T-helper 1 cell treated with Interleukin-12 subunit alpha and Interleukin-12 subunit beta and Interleukin-4 antibody, amounts not matched to agents 30 μg/mL and 1 μg/mL, for 36 hours (primary cell): ENCODE data around the gene LRRC55.
"Not testable (repeated sequence)": the region's sequence is repeated elsewhere in the genome, so short reads cannot be mapped to it uniquely, and the experiment has no call there.

ENCODE experiments used
- H3K27ac Mint-ChIP-seq: one replicate; pipeline ENCODE4 v1.8.0; 2021; ENCODE audit warnings: mild to moderate bottlenecking, mixed read lengths
- H3K27me3 Mint-ChIP-seq: one replicate; pipeline ENCODE4 v1.8.0; 2021; ENCODE audit warnings: low read depth, mixed read lengths
- H3K36me3 Mint-ChIP-seq: one replicate; pipeline ENCODE4 v1.8.0; 2021; ENCODE audit warnings: low read depth, mixed read lengths
- H3K4me1 Mint-ChIP-seq: one replicate; pipeline ENCODE4 v1.8.0; 2021; ENCODE audit warnings: low read depth, mixed read lengths
- H3K4me3 Mint-ChIP-seq: one replicate; pipeline ENCODE4 v1.8.0; 2021; ENCODE audit warnings: mild to moderate bottlenecking, moderate library complexity, mixed read lengths
- H3K9me3 Mint-ChIP-seq: one replicate; pipeline ENCODE4 v1.8.0; 2021; ENCODE audit warnings: mixed read lengths

LRRC55 gene

GRCh38 chr11:57155400-57155799 is 26.4 kb upstream of the LRRC55 start:
- no peaks in the 10 kb centered on the region for H3K4me1 Mint-ChIP-seq
- H3K27me3 Mint-ChIP-seq, result peaks cover 9% of the 10 kb centered on the region
- no peak overlapping the region for H3K4me3 Mint-ChIP-seq
- no peaks in the 10 kb centered on the region for H3K9me3 Mint-ChIP-seq
- no peaks in the 10 kb centered on the region for H3K36me3 Mint-ChIP-seq
- H3K27ac Mint-ChIP-seq, result no peak overlapping the region

- peaks cover 9% of the 10 kb centered on the region for H3K27me3 Mint-ChIP-seq
- H3K4me1 Mint-ChIP-seq, result no peaks in the 10 kb centered on the region
- no peak overlapping the region for H3K27ac Mint-ChIP-seq
- H3K36me3 Mint-ChIP-seq, result no peaks in the 10 kb centered on the region
- no peak overlapping the region for H3K4me3 Mint-ChIP-seq
- no peaks in the 10 kb centered on the region for H3K9me3 Mint-ChIP-seq
Measured at GRCh38 chr11:57155838-57156607, 25.7 kb upstream of the LRRC55 start.

- Mint-ChIP-seq H3K4me1 (no peaks in the 10 kb centered on the region), H3K36me3 (no peaks in the 10 kb centered on the region), H3K27ac (no peak overlapping the region), H3K4me3 (no peak overlapping the region), H3K9me3 (no peaks in the 10 kb centered on the region), H3K27me3 (peaks cover 9% of the 10 kb centered on the region)
Measured at GRCh38 chr11:57156928-57157327, 24.8 kb upstream of the LRRC55 start.

GRCh38 chr11:57157624-57158023 is 24.1 kb upstream of the LRRC55 start:
- no peak overlapping the region for H3K4me3 Mint-ChIP-seq

GRCh38 chr11:57158180-57158579 is 23.6 kb upstream of the LRRC55 start:
- no peak overlapping the region for H3K27ac Mint-ChIP-seq
- H3K9me3 Mint-ChIP-seq, result no peaks in the 10 kb centered on the region
- no peak overlapping the region for H3K4me3 Mint-ChIP-seq
- no peaks in the 10 kb centered on the region for H3K4me1 Mint-ChIP-seq
- no peaks in the 10 kb centered on the region for H3K36me3 Mint-ChIP-seq
- peaks cover 9% of the 10 kb centered on the region for H3K27me3 Mint-ChIP-seq

More at GRCh38 chr11:57157624-57158023, 24.1 kb upstream of the LRRC55 start:
- Mint-ChIP-seq H3K9me3 (no peaks in the 10 kb centered on the region), H3K4me1 (no peaks in the 10 kb centered on the region), H3K36me3 (no peaks in the 10 kb centered on the region), H3K27ac (no peak overlapping the region), H3K27me3 (peaks cover 9% of the 10 kb centered on the region)

- Mint-ChIP-seq H3K27me3 (peaks cover 9% of the 10 kb centered on the region), H3K4me1 (no peaks in the 10 kb centered on the region)
Measured at GRCh38 chr11:57158599-57158998, 23.2 kb upstream of the LRRC55 start.

GRCh38 chr11:57160665-57161064 is 21.1 kb upstream of the LRRC55 start:
- no peak overlapping the region for H3K4me3 Mint-ChIP-seq

More at GRCh38 chr11:57158599-57158998, 23.2 kb upstream of the LRRC55 start:
- H3K27ac Mint-ChIP-seq, result no peak overlapping the region
- no peak overlapping the region for H3K4me3 Mint-ChIP-seq
- no peaks in the 10 kb centered on the region for H3K9me3 Mint-ChIP-seq
- H3K36me3 Mint-ChIP-seq, result no peaks in the 10 kb centered on the region

GRCh38 chr11:57161351-57161750 is 20.4 kb upstream of the LRRC55 start:
- Mint-ChIP-seq H3K36me3 (no peaks in the 10 kb centered on the region), H3K9me3 (no peaks in the 10 kb centered on the region), H3K27ac (no peak overlapping the region), H3K4me3 (no peak overlapping the region), H3K4me1 (no peaks in the 10 kb centered on the region), H3K27me3 (no peaks in the 10 kb centered on the region)

More at GRCh38 chr11:57160665-57161064, 21.1 kb upstream of the LRRC55 start:
- no peaks in the 10 kb centered on the region for H3K36me3 Mint-ChIP-seq
- H3K9me3 Mint-ChIP-seq, result no peaks in the 10 kb centered on the region
- no peaks in the 10 kb centered on the region for H3K4me1 Mint-ChIP-seq
- peaks cover 4% of the 10 kb centered on the region for H3K27me3 Mint-ChIP-seq
- no peak overlapping the region for H3K27ac Mint-ChIP-seq

- Mint-ChIP-seq H3K36me3 (no peaks in the 10 kb centered on the region), H3K4me3 (no peak overlapping the region), H3K27me3 (no peaks in the 10 kb centered on the region), H3K27ac (no peak overlapping the region), H3K9me3 (no peaks in the 10 kb centered on the region), H3K4me1 (no peaks in the 10 kb centered on the region)
Measured at GRCh38 chr11:57162179-57162898, 19.4 kb upstream of the LRRC55 start.

GRCh38 chr11:57163160-57163868 is 18.4 kb upstream of the LRRC55 start:
- H3K27me3 Mint-ChIP-seq, result no peaks in the 10 kb centered on the region
- H3K27ac Mint-ChIP-seq, result no peak overlapping the region
- no peaks in the 10 kb centered on the region for H3K4me1 Mint-ChIP-seq
- H3K4me3 Mint-ChIP-seq, result no peak overlapping the region
- H3K36me3 Mint-ChIP-seq, result no peaks in the 10 kb centered on the region
- H3K9me3 Mint-ChIP-seq, result no peaks in the 10 kb centered on the region

- Mint-ChIP-seq H3K4me1 (no peaks in the 10 kb centered on the region), H3K27me3 (peaks cover 4% of the 10 kb centered on the region), H3K36me3 (no peaks in the 10 kb centered on the region), H3K9me3 (no peaks in the 10 kb centered on the region), H3K4me3 (no peak overlapping the region), H3K27ac (no peak overlapping the region)
Measured at GRCh38 chr11:57164317-57164716, 17.4 kb upstream of the LRRC55 start.

GRCh38 chr11:57167125-57167846 is 14.5 kb upstream of the LRRC55 start:
- peaks cover 4% of the 10 kb centered on the region for H3K27me3 Mint-ChIP-seq
- no peaks in the 10 kb centered on the region for H3K9me3 Mint-ChIP-seq
- no peak overlapping the region for H3K27ac Mint-ChIP-seq
- H3K36me3 Mint-ChIP-seq, result no peaks in the 10 kb centered on the region
- H3K4me1 Mint-ChIP-seq, result no peaks in the 10 kb centered on the region
- H3K4me3 Mint-ChIP-seq, result no peak overlapping the region

- H3K27me3 Mint-ChIP-seq, H3K4me3 Mint-ChIP-seq, H3K4me1 Mint-ChIP-seq, H3K9me3 Mint-ChIP-seq, H3K36me3 Mint-ChIP-seq, H3K27ac Mint-ChIP-seq: not testable (repeated sequence)
Measured at GRCh38 chr11:57169732-57170313, 11.9 kb upstream of the LRRC55 start.

- peaks cover 15% of the 10 kb centered on the region for H3K27me3 Mint-ChIP-seq
- H3K4me1 Mint-ChIP-seq, result no peaks in the 10 kb centered on the region
- H3K9me3 Mint-ChIP-seq, result no peaks in the 10 kb centered on the region
- H3K36me3 Mint-ChIP-seq, result no peaks in the 10 kb centered on the region
- no peak overlapping the region for H3K4me3 Mint-ChIP-seq
- no peak overlapping the region for H3K27ac Mint-ChIP-seq
Measured at GRCh38 chr11:57172031-57172430, 9.7 kb upstream of the LRRC55 start.
